ENCODE results near the gene COL4A5. TPM values are rescaled to one million over a fixed set of nuclear protein-coding genes. Genes with fewer than 3 reads are reported as not detected.
A peak's percentile ranks its signal among the peaks of the same experiment; 100 is the strongest.

COL4A5 gene
- total RNA-seq, 2 experiments from 2014 or later: not detected

DNA sequence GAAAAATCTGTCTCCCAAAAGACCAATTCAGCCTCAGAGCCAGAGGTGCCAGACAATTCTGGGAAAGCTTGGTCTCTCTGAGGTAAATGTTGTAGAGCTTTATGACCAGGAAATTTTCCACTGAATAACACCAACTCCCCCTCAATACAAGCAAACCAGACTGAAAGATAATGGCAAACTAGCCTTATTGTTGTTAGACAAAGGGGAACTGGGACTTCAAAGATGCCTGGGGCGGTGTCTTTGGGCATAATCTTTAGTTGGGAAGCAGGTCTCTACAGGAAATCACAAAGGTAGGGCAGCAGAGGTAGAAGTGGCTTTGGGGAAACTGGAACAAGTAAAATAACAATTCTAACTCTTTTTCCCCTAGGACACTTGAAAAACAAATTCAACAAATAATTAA, 13.4 kb upstream of the COL4A5 start:
- no peak overlapping the region for H3K27ac Mint-ChIP-seq
- CTCF ChIA-PET: no interaction called here
- no peaks in the 10 kb centered on the region for H3K9me3 Mint-ChIP-seq
- H3K4me3 Mint-ChIP-seq: no peak overlapping the region
- H3K27me3 Mint-ChIP-seq (ENCODE audit: low read depth): no peaks in the 10 kb centered on the region
- DNase-seq: no peak
- no peaks in the 10 kb centered on the region for H3K4me1 Mint-ChIP-seq (ENCODE audit: low read depth)
- H3K36me3 Mint-ChIP-seq (ENCODE audit: low read depth): no peaks in the 10 kb centered on the region
- intact Hi-C loops (cut with micrococcal nuclease): no loop called here

DNA sequence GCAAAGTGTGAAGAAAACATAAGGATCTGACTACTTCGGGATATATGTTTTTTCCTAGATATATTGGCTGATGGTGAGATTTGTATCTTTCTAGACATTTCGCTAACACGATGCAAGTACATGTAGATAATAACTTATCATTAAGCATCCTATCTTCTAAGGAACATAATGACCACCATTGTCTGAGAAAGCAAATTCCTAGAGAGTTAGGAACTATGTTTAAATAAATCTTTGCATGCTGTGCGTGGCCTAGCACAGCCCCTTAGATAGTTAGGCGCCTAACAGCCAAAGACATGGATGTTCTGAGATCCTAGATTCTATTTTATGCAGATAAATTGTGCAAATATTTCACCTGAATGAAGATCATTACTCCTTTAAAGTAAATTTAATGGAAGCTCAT, 4.4 kb upstream of the COL4A5 start:
- Mint-ChIP-seq H3K4me1 (ENCODE audit: low read depth) (peaks cover 6% of the 10 kb centered on the region), H3K9me3 (no peaks in the 10 kb centered on the region), H3K27ac (no peak overlapping the region), H3K36me3 (ENCODE audit: low read depth) (no peaks in the 10 kb centered on the region), H3K4me3 (no peak overlapping the region), H3K27me3 (ENCODE audit: low read depth) (peaks cover 19% of the 10 kb centered on the region)
- intact Hi-C loops (cut with micrococcal nuclease): no loop called here
- CTCF ChIA-PET: no interaction called here
- DNase-seq: no peak

DNA sequence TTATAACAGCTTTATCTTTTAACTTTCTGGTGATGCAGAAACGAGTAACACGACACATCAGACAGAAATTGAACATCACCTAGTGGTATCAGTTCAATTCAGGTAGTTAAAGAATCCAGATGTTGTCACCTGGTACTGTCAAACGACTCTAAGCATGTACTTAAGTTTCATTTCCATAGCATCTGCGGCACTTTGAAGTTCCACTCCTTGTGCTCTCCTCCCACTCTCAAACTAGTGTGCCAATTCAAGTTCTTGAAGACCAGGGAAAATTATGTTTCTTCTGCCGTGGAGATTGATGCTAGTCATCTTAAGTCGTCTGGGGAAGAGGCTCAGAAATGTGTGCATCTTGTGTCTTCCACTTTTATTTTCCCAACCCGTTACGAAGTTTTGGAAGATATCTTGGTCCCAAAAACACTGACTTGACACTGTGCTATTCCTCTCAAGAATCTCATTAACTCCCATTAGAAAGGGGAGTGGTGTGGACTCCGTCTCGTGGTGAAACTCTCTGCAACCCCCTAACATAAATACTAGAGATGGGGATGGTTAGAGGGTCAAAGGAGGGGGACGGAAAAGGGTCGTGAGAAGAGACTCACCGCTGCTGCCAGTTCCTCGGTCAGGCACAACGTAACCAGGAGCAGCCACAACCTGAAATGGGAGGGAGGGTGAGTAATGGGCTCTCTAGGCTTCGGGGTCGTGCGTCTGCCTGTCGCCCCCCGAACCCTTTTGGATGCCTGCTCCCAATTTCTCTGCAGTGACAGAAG, 2.1 kb upstream of the COL4A5 start:
- Mint-ChIP-seq H3K4me1 (ENCODE audit: low read depth) (peaks cover 11% of the 10 kb centered on the region), H3K4me3 (no peak overlapping the region), H3K36me3 (ENCODE audit: low read depth) (no peaks in the 10 kb centered on the region), H3K9me3 (no peaks in the 10 kb centered on the region), H3K27me3 (ENCODE audit: low read depth) (peaks cover 25% of the 10 kb centered on the region), H3K27ac (no peak overlapping the region)
- intact Hi-C loops (cut with micrococcal nuclease): no loop called here
- CTCF ChIA-PET: no interaction called here
- no peak for DNase-seq

DNA sequence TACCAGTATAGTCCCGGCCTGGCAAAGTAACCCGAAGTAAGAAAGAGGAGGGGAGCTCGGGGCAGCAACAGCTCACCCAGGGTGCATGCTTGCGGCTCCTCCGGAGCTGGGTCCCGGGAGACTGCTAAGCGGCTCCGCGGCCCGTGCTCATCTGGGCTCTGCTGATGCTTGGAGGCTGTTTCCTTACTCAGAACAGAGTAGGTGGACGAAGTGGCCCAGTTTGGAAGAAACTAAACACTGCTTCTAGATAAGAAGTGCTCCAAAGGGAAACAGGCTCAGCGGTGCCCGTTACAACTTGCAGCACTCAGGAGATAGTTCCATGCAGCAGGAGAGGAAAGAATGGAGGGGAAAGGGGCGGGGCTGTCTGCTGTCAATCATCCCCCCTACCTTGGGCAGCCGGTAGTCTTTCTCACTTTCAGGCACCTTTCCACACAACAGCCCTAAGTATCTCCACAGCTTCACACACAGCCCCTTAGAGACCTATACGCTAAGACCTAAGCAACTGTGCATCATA, 1.5 kb upstream of the COL4A5 start, which contains the start of gene COL4A6:
COL4A6 (minus strand) TSS at position 313 of the 514 bp plus-strand sequence; CDS start at position 87, 226 bp downstream.
- peaks cover 25% of the 10 kb centered on the region for H3K27me3 Mint-ChIP-seq (ENCODE audit: low read depth)

DNA sequence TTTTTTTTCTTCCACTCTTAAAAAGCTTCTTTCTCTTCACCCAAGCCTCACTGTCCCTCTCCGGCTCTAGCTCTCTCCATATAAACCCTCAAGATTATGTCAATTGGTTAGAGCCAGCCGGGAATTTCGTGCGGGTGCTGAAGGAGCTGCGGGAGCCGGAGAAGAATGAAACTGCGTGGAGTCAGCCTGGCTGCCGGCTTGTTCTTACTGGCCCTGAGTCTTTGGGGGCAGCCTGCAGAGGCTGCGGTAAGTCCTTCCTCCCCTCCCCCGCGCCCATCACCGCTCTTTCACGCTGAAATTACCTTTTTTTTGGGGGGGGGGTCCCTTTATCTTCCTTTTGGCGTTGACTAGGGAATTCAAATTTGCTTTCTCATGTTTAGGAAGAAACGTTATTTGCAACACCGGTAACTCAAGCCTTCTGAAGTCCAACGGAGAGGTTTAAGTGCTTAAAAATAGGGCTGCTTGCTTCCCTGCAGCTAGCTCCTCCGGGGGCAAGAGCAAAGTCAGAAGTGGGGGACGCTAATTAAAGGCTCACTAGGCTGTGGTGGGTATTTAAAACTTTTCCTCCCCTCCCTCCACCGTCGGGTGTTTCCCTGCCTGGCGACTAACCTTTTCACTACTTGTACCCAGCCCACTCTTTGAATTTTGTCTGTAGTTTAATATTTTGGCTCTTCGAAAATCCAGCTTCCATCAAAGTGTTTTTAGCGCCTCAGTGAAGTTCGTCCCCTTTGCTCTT, 491 bp downstream of the COL4A5 start:
- H3K9me3 Mint-ChIP-seq: no peaks in the 10 kb centered on the region
- H3K4me3 Mint-ChIP-seq: peak overlapping the region; percentile 32
- no peak for DNase-seq
- no peaks in the 10 kb centered on the region for H3K36me3 Mint-ChIP-seq (ENCODE audit: low read depth)
- H3K4me1 Mint-ChIP-seq (ENCODE audit: low read depth): peaks cover 11% of the 10 kb centered on the region
- intact Hi-C loops (cut with micrococcal nuclease): no loop called here
- CTCF ChIA-PET: no interaction called here
- H3K27ac Mint-ChIP-seq: no peak overlapping the region
- H3K27me3 Mint-ChIP-seq (ENCODE audit: low read depth): peaks cover 25% of the 10 kb centered on the region

More for the DNA sequence above, 1.5 kb upstream of the COL4A5 start, which contains the start of gene COL4A6:
- H3K9me3 Mint-ChIP-seq: no peaks in the 10 kb centered on the region
- no peak within 1 kb of the TSS for H3K27ac Mint-ChIP-seq
- no peak within 1 kb of the TSS for H3K4me3 Mint-ChIP-seq
- no peak for DNase-seq
- intact Hi-C loops (cut with micrococcal nuclease): no loop called here
- no peaks in the 10 kb centered on the region for H3K36me3 Mint-ChIP-seq (ENCODE audit: low read depth)
- H3K4me1 Mint-ChIP-seq (ENCODE audit: low read depth): peaks cover 11% of the 10 kb centered on the region
- CTCF ChIA-PET: no interaction called here

DNA sequence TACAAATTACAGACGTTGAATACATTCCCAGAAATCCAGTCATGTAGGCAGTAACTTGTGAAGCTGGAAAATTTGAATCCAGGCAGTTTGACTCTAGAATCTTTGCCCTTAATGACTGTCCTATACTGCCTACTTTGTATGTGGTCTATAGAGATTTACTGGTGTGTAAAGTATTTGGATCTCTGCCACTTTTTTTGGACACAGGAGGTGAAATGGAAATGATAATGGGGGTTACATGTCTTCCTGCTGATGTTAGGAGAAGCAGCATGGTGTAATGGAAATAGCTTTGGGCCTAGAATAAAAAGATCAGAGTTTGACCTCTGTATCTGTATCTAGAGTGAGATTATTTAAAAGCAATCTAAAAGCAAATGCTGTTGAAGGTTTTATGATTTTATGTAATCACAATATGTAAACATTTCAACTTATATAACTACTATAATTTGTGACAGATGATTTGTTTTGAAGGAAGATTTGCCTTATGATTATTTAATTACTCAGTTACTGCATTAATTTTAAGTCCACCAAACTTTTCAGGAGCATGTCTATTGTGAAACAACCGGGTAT, 3.3 kb downstream of the COL4A5 start:
- peaks cover 18% of the 10 kb centered on the region for H3K27me3 Mint-ChIP-seq (ENCODE audit: low read depth)
- peaks cover 11% of the 10 kb centered on the region for H3K4me1 Mint-ChIP-seq (ENCODE audit: low read depth)
- H3K36me3 Mint-ChIP-seq (ENCODE audit: low read depth): no peaks in the 10 kb centered on the region
- no peak for DNase-seq
- H3K4me3 Mint-ChIP-seq: no peak overlapping the region
- H3K27ac Mint-ChIP-seq: no peak overlapping the region
- intact Hi-C loops (cut with micrococcal nuclease): no loop called here
- H3K9me3 Mint-ChIP-seq: no peaks in the 10 kb centered on the region
- CTCF ChIA-PET: no interaction called here

DNA sequence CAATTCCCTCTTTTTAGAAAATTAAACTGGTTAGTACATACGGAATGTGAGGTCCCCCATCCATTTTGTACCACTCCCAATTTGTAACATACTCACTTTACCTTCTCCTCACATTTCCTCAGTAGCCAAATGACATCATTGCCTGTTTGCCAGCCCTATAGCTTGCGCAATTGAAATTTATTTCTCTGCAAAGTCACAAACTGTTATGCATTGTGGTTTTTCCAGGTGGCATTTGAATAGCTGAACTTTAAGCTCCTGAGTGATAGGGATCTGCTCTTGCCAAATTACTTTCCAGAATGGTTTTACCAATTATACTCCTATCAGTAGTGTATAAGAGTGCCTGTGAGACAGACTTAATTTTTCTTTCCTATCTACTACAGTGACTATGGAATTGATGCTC, 7.7 kb downstream of the COL4A5 start:
- DNase-seq: no peak
- H3K4me1 Mint-ChIP-seq (ENCODE audit: low read depth): no peaks in the 10 kb centered on the region
- H3K4me3 Mint-ChIP-seq: no peak overlapping the region
- H3K27me3 Mint-ChIP-seq (ENCODE audit: low read depth): no peaks in the 10 kb centered on the region
- no peak overlapping the region for H3K27ac Mint-ChIP-seq
- no peaks in the 10 kb centered on the region for H3K9me3 Mint-ChIP-seq
- no peaks in the 10 kb centered on the region for H3K36me3 Mint-ChIP-seq (ENCODE audit: low read depth)
- CTCF ChIA-PET: no interaction called here
- intact Hi-C loops (cut with micrococcal nuclease): no loop called here

DNA sequence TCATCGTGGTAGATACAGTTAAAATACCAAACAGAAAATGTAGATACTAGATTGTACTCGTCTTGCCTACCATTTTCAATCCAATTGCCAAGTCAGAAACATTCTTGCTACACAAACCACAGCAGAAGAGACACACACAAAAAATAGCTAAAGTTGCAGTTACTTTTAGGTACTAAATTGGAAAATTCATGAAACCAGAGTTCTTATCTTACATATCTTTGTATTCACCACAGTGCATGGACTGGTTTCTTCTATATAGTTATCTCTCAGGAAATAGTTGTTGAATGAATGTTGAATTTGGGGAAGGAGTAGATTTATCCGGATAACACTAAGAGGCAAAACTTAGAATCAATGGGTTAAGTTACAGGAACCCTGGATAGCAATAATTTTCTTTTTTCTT, 14.2 kb downstream of the COL4A5 start:
- no peaks in the 10 kb centered on the region for H3K9me3 Mint-ChIP-seq
- intact Hi-C loops (cut with micrococcal nuclease): no loop called here
- no peaks in the 10 kb centered on the region for H3K36me3 Mint-ChIP-seq (ENCODE audit: low read depth)
- no peak overlapping the region for H3K27ac Mint-ChIP-seq
- CTCF ChIA-PET: no interaction called here
- no peak overlapping the region for H3K4me3 Mint-ChIP-seq
- no peaks in the 10 kb centered on the region for H3K4me1 Mint-ChIP-seq (ENCODE audit: low read depth)
- H3K27me3 Mint-ChIP-seq (ENCODE audit: low read depth): no peaks in the 10 kb centered on the region
- DNase-seq: no peak

DNA sequence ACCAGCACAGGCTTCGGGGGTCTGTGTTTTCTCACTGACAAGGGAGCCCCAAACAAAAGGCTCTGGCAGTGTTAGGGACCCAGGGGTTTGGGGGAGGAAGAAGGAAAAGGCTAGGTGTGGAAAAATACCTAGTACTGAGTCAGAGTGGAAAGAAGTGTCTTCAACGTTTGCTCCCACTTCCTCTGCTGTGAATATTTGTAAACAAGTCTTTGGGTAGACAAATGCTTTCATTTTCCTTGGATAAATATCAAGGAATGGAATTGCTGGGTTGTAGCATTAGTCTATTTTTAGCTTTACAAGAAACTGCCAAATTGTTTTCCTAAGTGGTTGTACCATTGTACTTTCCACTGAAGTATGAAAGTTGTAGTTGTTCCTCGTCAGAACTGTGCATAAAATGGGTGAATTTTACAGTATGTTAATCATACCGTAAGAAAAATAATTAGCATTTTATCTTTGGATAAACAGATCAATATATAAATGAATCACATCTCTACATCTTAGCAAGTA, 17.4 kb downstream of the COL4A5 start:
- H3K4me1 Mint-ChIP-seq (ENCODE audit: low read depth): no peaks in the 10 kb centered on the region
- H3K9me3 Mint-ChIP-seq: no peaks in the 10 kb centered on the region
- intact Hi-C loops (cut with micrococcal nuclease): no loop called here
- H3K4me3 Mint-ChIP-seq: no peak overlapping the region
- no peak overlapping the region for H3K27ac Mint-ChIP-seq
- no peaks in the 10 kb centered on the region for H3K36me3 Mint-ChIP-seq (ENCODE audit: low read depth)
- CTCF ChIA-PET: no interaction called here
- no peaks in the 10 kb centered on the region for H3K27me3 Mint-ChIP-seq (ENCODE audit: low read depth)
- no peak for DNase-seq

DNA sequence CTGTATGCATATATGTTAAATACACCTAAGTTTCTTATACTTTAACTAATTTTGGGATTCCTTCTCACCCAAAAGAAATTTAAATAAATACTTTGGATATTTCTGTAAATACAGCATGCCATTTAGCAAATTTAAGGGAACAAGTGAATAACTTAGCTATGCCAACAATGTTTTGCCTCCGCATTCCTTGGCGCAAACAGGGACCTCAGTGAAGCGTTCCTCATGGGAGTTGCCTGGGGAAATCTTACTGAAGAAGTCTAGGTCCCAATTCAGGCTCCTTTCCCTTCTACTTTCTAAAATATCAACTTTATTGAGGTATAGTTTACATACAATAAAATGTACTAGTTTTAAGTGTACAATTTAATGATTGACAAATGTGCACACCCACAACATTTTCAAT, 25.0 kb downstream of the COL4A5 start:
- Mint-ChIP-seq H3K4me3 (no peak overlapping the region), H3K9me3 (no peaks in the 10 kb centered on the region), H3K27ac (no peak overlapping the region), H3K27me3 (ENCODE audit: low read depth) (no peaks in the 10 kb centered on the region), H3K4me1 (ENCODE audit: low read depth) (no peaks in the 10 kb centered on the region), H3K36me3 (ENCODE audit: low read depth) (no peaks in the 10 kb centered on the region)
- CTCF ChIA-PET: no interaction called here
- no peak for DNase-seq
- intact Hi-C loops (cut with micrococcal nuclease): no loop called here

DNA sequence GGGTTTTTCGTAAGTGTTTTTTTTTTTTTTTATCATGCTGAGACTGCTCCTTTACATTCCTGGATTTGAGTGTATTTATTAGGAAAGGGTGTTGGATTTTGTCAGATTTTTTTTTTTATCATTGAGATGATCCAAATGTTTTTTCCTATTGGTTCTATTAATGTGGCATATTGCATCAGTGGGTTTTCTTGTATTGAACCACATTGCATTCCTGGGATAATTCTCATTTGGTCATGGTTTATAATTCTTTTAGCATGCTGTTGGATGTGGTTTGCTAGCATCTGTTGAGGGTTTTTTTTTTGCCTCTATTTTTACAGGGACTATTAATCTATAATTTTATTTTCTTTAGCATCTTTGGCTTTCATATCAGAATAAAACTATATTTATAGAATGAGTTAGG, 28.8 kb downstream of the COL4A5 start:
- DNase-seq: no peak
- Mint-ChIP-seq H3K27ac (no peak overlapping the region), H3K9me3 (no peaks in the 10 kb centered on the region), H3K36me3 (ENCODE audit: low read depth) (no peaks in the 10 kb centered on the region), H3K4me3 (no peak overlapping the region), H3K27me3 (ENCODE audit: low read depth) (no peaks in the 10 kb centered on the region), H3K4me1 (ENCODE audit: low read depth) (no peaks in the 10 kb centered on the region)
- CTCF ChIA-PET: no interaction called here
- intact Hi-C loops (cut with micrococcal nuclease): no loop called here

DNA sequence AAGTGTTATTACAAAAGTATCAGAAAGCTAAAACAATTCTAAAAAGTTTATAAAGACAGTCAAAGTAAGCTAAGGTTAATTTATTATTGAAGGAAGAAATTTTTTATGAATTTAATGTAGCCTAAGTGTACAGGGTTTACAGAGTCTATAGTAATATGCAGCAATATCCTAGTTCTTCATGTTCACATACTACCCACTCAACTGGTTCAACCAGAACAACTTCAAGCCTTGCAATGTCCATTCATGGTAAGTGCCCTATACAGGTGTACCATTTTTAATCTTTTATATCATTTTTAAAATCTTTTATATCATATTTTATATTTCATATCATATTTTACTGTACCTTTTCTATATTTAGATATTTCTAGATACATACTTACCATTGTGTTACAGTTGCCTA, 34.3 kb downstream of the COL4A5 start:
- CTCF ChIA-PET: no interaction called here
- Mint-ChIP-seq H3K27ac (no peak overlapping the region), H3K9me3 (no peaks in the 10 kb centered on the region), H3K36me3 (ENCODE audit: low read depth) (no peaks in the 10 kb centered on the region), H3K4me1 (ENCODE audit: low read depth) (no peaks in the 10 kb centered on the region), H3K4me3 (no peak overlapping the region), H3K27me3 (ENCODE audit: low read depth) (no peaks in the 10 kb centered on the region)
- no peak for DNase-seq
- intact Hi-C loops (cut with micrococcal nuclease): no loop called here

All from activated naive CD4-positive, alpha-beta T cell treated with anti-CD3 and anti-CD28 coated beads for 36 hours (primary cell).